NCI-H510A (cell line): ENCODE results near the gene NOXA1.
"Not testable (repeated sequence)": the region's sequence is repeated elsewhere in the genome, so short reads cannot be mapped to it uniquely, and the experiment has no call there.

ENCODE experiments used
- DNase-seq: peaks from one replicate; lab custom pipeline; 2025; lab: John Stamatoyannopoulos, UW

Gene NOXA1

DNA sequence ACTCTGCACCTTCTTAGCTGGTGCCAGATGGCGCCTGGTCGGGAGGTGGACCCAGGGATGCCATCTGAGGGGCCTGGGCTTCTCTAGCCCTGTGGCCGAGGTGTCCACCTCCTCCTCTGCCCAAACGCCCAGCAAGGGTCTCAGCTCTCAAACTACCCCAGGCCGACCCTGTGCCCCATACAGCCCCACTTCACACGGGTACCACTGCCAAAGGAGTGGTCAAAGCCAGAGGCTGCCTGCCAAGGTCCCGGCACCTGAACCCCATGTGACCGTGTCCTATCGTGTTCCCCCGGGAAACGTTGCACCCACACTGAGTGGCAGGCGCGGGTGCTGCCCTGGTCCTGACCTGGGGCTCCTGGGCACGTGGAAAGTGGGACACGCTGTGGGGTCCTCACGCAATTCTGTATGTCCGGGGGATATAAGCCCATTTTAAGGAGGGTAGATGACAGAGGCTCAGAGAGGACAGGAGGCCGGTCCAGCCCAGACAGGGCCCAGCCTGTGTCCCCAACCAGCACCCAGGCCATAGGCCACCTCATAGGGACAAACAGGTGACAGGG lies 16.0 kb downstream of the NOXA1 start:
- no peak for DNase-seq

DNA sequence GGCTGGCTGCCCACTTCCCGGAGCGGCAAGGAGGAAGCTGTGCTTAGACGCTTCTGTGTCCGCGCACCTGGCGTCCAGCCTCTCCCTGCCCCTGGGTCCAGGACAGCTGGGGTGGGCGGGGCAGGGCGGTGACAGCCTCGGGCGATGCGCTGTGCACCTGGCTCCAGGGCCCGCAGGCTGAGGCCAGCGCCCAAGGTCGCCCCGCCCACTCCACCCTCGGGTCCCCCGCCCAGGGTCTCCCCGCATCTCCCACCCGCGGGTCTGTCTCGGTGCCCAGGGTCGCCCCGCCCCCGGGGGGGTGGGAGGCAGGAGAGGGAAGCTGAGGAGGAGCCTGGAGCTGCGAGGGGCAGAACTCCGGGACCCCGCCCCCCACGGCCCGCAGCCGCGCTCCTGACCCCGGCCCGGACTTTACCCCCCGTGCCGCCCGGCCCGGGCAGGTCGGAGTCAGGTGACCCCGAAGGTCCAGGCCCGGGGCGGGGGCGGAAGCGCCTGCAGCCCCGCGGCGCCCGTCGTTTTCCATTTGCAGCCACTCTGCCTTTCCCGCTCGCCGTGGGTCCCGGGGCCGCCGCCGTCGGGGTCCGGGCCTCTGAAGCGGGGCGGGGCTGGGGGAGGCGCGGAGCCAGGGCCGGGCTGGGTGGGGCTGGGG lies 18.2 kb downstream of the NOXA1 start, which contains the start of gene ENTPD8:
TSS of gene ENTPD8 (minus strand) at position 69 of the 646 bp plus-strand sequence. CDS start 3,072 bp downstream, outside the sequence.
- peak; percentile 91 for DNase-seq

DNA sequence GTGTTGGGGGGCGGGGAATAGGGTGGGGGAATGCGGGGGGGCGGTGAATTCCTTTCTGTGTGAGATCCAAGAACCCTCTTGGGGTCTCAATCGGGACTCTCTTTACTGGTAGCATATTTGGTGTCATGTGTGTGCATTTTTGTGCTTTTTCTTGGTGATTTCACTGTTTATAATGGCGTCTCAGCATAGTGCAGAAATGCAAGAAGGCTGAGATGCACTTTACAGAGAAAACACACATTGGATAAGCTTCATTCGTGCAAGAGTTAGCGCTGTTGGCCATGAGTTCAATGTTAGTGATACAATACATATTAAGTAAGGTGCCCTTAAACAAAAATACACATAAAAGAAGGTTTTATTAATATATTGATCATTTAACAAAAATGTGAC lies 18.7 kb downstream of the NOXA1 start:
- no peak for DNase-seq

DNA sequence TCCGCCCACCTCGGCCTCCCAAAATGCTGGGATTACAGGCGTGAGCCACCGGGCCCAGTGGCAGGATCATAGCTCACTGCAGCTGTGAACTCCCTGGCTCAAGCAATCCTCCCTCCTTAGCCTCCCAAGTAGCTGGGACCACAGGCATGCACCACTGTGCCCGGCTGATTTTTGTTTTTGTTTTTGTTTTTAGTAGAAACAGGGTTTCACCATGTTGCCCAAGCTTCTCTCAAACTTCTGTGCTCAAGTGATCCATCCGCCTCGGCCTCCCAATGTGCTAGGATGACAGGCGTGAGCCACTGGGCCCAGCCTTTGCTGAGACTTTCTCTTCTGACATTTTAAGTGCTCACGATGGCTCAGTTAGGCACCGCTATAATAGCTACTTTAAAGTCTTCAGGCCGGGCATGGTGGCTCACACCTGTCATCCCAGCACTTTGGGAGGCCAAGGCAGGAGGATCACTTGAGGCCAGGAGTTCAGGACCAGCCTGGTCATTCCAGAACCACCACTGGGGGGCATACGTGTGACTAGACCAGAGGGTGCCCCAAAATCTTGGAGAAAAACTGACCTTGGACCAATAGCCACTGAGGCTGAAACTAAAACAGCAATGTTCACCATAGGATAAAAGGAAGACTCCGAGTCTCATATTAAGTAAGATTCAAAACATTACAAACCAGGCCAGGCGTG lies 21.1 kb downstream of the NOXA1 start:
- no peak for DNase-seq

DNA sequence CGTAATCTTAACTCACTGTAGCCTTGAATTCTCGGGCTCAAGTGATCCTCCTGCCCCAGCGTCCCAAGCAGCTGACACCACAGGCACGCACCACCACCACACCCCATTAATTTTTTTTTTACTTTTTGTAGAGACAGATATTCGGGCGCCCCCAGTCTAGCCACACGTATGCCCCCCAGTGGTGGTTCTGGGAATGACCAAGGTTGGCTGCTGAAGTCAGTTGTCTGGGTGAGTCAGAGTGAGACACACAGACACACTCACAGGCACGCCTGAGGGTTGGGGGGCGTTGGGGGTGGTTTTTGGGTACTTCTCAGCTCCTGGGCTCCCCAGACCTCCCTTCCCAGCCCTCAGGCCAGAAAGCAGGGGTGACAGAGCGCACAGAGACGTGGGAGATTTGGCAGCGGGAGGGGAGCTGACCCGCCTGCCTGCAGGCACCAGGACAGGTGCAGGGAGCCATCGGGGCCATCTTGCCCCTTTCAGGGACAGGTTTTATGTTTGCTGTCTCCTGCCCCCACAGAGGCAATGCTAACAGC lies 22.1 kb downstream of the NOXA1 start:
- DNase-seq = peak; percentile 39

DNA sequence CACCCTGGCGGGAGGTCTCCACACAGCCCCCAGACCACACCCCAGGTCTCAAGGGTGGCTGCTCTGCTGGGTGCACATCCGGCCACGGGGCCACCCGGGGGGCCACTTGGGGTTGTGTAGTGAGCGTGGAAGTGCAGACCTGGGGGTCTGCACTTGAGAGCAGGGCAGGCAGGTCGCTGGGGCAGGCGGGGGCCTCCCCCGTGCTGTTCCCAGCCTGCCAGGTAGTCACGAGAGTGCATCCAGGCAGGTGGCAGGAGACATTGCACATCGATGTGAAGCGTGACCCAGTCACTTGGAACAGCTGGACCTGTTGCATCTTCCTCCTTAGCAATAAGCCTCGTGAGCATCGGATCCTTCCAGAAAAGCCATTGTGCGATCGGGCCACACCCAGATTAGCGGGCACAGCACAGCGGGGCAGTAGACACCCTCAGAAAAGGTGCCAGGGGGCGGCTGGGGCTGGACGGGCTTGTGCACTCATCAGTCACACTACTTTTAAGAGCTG lies 22.8 kb downstream of the NOXA1 start:
- DNase-seq = peak; percentile 19

DNA sequence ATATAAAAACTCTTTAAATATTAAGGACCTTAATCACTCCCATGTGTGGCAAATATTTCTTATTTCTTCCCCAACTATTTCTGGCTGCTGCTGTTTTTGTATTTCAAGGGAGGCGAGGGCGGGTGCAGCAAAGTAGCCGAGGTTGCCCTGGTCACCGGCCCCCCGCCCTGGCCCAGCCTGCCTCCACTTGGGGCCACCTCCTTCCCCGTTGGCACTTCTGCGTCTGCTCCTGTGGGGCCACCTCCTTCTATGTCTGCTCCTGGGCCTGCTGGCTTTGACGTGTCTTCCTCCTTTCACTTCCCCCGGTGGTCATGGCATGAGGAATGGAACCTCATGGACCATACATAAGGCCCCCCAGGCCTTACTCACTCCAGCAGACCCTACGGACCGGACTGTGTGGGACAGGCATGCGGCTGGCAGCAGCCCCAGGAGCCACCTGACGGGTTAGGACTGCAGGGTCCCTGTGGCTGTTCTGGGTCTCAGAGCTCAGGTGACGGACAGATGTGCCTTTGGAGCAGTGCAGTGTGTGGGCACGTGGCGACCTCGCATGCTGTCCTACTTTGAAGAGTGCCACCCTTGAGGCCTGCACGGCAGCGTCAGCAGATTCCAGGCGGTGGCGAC lies 23.8 kb downstream of the NOXA1 start:
- DNase-seq = no peak

DNA sequence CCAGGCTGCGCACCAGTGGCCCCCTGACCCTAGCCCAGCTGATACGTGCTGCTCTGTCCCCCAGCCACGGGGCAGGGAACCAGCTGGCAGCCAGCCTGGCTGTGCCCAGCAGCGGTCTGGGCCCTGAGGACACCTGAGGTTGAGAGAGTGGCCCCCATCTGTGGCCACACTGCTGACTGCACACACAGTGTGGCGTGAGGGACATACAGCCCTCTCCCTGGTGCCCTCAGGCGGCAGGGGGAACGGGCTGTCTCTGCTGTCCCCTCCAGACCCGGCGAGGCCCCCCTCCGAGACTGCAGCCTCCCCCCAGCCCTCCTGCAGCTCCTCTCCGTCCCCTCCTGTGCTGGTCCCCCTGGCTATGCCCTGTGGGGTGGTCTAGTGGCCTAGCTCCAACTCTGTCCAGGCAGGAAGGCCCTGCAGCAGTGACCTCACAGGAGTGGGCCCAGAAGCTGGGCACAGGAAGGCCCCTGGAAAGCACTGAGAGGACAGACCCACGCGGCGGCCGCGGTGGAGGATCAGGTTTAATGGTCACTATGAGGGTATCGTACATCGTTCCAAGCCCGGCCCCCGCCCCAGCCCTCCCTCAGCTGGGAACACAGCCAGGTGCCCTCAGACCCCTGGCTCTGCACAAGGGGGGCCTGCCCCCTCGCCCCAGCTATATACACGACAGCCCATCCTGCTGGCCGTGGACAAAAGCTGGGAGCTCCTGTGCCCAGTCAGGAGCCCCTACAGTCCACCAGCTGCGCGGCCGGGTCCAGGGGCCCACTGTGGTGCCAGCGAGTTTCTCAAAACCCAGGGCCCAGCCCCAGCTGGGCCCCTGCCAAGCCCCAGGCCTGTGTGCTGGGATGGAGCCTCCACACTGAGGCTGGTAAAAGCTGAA lies 24.8 kb downstream of the NOXA1 start:
- DNase-seq = no peak

DNA sequence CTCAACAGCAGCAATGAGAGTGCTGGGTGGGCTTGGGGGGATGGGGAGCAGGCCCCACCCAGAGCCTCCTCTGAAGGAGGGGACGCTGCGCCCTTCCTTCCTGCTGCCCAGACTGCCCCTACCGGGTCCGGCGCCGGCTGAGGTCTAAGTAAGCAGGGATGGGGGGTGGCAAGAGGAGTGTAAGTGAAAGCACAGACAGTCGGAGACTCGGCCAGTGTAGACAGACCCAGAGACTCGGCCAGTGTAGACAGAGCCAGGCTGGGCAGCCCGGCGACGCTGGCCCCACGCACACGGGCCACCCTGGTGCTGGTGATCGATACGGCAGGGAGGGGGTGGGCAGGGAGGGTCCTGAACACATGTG lies 25.4 kb downstream of the NOXA1 start:
- DNase-seq = no peak

DNA sequence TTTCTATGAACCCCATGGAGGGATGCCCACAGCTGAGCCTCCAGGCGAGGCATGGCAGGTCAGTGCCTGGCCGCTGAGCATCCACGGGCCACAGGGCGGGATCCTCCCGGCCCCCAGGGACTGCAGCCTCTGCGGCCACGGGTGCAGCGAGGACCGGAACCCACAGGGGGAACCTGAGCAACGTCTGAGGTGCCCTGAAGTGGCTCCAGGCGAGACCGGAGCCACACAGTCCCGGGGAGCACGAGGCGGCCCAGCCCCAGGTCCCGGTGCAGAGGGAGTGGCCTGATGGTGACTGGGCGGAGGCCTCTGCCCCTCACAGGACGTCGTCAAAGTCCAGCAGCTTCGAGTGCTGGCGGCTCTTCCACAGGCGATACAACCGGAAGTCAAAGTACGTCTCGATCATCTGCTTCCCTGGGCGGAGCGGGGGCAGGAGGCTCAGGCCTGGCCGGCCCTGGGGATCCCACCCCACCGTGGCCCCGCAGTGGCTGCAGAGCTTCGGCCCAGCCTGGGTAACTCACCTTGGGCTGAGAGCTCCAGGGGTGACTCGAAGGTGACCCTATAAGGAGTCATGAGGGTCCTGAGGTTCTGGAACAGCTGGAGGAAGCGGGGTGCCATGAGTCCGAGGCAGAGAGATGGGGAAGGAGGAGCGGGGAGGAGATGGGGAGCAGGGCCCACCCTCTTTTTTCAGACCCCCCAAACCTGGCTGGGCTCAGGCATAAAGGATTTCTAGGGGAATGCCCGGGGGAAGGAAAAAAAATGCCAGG lies 26.1 kb downstream of the NOXA1 start:
- no peak for DNase-seq

DNA sequence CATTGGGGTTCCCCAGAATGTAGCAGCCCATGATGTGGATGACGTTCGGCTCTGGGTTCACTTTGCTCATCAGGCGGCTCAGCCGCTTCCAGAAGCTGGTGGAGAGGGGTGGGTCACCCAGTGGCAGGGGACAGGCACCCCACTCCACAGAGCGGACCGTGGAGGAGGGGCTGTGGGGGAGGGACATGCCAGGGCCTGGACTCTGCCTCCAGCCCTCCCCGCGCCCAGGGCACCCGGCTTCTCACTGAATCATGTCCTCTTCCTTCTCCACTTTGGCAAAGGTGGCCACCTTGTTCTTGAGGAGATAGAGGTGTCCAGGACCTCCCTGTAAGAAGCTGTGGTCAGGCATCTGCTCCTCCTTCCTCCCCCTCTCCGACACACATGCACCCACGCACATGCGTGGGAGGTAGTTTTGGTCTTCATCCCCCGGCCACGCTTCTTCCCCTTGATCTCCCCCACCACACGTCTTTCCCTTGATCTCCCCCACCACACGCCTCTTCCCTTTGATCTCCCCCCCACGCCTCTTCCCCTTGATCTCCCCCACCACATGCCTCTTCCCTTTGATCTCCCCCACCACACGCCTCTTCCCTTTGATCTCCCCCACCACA lies 26.8 kb downstream of the NOXA1 start:
- no peak for DNase-seq

DNA sequence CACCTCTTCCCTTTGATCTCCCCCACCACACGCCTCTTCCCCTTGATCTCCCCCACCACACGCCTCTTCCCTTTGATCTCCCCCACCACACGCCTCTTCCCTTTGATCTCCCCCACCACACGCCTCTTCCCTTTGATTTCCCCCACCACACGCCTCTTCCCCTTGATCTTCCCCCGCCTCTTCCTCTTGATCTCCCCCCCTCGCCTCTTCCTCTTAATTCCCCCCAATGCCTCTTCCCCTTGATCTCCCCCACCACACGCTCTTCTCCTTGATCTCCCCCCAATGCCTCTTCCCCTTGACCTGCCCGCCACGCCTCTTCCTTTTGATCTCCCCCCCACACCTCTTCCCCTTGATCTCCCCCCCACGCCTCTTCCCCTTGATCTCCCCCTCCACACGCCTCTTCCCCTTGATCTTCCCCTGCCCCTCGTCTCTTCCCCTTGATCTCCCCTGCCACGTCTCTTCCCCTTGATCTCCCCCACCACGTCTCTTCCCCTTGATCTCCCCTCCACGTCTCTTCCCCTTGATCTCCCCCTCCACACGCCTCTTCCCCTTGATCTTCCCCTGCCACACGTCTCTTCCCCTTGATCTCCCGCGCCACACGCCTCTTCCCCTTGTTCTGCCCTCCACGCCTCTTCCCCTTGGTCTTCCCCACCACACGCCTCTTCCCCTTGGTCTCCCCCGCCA lies 27.5 kb downstream of the NOXA1 start:
- DNase-seq = not testable (repeated sequence)

DNA sequence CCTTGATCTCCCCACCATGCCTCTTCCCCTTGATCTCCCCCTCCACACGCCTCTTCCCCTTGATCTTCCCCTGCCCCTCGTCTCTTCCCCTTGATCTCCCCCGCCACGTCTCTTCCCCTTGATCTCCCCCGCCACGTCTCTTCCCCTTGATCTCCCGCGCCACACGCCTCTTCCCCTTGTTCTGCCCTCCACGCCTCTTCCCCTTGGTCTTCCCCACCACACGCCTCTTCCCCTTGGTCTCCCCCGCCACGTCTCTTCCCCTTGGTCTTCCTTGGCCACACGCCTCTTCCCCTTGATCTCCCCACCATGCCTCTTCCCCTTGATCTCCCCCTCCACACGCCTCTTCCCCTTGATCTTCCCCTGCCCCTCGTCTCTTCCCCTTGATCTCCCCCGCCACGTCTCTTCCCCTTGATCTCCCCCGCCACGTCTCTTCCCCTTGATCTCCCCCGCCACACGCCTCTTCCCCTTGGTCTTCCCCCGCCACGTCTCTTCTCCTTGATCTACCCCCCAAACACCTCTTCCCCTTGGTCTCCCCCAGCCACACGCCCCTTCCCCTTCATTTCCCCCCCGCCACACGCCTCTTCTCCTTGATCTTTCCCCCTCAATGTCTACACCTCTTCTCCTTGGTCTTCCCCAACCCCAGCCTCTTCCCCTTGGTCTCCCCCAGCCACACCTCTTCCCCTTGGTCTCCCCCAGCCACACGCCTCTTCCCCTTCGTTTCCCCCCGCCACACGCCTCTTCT lies 28.2 kb downstream of the NOXA1 start:
- DNase-seq = not testable (repeated sequence)

DNA sequence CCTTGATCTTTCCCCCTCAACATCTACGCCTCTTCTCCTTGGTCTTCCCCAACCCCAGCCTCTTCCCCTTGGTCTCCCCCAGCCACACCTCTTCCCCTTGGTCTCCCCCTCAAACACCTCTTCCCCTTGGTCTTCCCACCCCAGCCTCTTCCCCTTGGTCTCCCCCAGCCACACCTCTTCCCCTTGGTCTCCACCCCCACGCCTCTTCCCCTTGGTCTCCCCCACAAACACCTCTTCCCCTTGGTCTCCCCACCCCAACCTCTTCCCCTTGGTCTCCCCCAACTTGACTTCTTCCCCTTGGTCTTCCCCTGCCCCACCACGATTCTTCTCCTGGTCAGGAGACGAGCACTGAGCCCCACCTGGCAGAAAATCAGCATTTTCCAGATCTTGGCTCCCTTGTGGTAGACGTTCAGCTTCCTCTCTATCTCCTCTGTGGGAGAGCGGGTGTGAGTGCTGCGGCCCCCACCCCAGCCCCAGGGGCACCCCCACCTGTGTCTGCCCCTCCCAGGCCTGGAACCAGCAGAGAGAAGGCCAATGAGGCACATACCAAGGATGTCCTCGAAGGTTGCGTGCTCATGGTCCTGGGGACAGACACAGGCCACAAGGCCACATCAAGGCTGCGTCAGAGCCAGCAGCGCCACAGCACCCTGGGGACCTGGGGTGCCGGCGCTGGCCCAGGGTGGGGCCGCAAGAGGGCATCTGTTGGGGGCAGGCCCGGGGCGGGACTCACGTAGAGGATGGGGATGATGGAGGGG lies 29.0 kb downstream of the NOXA1 start:
- DNase-seq = no peak

DNA sequence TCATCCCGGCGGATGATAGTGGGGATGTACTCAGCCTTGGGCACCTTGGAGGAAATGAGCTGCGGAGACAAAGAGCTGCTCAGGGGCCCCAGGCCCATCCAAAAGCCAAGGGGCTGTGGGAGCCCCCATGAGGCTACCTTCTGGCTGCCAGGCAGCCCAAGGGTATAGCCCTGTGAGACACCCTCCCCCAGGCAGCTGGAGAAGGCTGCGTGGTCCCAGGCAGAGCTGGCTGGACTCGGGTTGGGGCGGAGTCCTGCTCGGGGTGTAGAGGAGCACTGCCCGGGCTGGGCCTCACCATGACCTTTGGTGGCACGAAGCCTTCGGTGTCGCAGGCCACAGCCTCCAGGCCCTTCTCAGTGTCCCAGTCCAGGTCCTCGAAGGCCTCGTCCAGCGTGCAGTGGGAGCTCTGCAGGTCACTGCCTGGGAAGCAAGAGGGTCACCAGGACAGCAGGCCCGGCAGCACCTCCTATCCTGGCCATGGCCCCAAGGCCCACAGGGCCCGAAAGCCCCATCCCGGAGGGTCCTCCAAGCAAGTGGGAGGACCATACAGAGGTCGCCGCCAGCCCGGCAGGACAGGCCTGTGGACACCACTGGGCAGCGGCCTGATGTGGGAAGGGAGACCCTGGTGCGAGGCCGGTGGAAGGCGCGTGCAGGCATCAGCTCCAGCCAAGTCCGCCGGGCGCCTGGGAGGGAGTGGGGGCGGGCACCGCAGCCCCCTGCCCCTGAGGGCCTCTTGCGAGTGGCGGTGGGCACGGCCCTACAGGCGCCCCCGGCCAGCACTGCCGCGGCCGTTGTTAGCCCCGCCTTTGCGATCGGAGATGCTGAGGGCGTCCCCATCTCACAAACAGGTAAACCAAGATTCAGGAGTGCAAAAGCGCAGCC lies 29.8 kb downstream of the NOXA1 start:
- DNase-seq = no peak

DNA sequence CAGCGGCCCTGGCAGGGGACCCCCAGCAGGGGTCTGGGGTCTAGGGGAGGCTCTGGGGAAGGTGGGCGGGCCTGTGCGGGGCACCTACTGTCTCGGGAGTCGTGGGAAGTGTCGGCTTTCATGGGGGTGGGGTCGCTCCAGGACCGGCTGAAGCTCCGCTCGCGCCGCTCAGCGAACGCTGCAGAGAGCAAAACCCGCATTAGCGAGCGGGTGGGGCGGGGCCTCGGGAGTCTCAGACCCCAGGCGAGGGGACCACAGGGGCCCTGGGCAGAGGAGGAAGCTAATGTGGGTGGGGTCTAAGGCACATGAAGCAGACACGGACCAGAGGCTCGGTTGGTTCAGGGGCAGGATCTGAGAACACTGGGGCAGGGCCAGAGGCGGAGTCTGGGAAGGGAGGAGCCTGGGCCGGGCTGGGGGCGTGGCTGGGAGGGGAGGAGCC lies 30.5 kb downstream of the NOXA1 start:
- DNase-seq = no peak

DNA sequence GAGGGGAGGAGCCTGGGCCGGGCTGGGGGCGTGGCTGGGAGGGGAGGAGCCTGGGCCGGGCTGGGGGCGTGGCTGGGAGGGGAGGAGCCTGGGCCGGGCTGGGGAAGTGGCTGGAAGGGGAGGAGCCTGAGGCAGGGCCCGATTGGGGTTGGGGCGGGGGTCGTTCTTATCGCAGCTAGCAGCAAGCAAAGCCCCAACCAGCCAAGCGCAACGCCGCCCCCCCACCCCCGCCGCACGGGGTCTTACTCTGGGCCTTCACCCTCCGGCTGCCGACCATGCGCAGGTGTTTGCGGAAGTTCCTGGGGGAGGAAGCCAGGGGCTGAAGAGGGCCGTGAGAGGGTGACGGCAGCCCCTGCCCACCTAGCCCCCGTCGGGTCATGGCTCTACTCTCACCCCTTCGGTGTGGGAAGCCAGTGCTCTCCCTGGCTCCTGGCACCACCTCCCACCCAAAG lies 31.0 kb downstream of the NOXA1 start:
- DNase-seq = no peak
